ENCODE results near the gene NPAS1.
A peak's percentile ranks its signal among the peaks of the same experiment; 100 is the strongest.
"Not testable (repeated sequence)": the region's sequence is repeated elsewhere in the genome, so short reads cannot be mapped to it uniquely, and the experiment has no call there.

The NPAS1 gene

DNA sequence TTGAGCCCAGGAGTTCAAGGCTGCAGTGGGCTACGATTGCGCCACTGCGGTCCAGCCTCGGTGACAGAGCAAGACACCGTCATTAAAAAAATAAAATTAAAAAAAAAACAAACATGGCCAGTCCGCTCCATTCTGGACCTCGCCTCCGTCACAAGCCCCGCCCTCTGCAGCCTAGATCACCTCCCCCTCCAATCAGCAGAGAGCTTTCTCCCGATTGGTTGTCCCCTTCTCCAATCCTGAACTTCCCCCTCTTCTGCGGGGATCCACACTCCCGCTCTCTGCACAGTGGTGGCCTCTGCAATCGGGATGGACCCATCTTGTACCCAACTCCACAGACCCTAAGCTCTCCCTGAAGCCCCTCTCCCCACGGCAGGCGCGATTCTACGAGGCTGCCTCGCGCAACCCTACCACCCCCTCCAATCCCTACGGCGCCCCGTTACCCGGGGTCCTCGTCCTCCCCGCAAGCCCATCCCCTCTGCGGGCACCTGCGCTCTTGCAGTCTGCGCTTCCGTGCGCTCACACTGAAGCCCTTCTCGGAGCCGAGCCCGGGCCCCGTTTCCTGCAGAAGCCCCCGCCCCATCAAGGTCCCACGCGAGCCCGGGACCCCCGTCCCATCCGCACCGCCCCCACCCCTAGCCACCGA is 28.2 kb downstream of the NPAS1 start:
- peak; percentile 75 for DNase-seq

DNA sequence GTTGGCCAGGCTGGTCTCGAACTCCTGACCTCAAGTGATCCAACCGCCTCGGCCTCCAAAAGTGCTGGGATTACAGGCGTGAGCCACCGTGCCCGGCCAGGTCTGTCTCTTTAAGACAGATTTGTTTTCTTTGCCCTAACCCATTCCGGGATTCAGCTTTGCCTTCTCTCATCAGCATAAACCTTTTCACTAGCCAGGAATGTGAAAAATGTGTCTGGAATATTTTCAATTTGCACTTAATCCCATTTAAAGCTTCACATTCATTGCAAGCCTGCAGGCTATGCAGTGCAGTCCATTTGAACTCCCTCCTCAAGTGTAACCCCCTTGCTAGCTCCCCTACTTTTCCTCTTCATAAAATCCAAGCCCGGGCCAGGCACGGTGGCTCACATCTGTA is 29.7 kb downstream of the NPAS1 start:
- DNase-seq = no peak

DNA sequence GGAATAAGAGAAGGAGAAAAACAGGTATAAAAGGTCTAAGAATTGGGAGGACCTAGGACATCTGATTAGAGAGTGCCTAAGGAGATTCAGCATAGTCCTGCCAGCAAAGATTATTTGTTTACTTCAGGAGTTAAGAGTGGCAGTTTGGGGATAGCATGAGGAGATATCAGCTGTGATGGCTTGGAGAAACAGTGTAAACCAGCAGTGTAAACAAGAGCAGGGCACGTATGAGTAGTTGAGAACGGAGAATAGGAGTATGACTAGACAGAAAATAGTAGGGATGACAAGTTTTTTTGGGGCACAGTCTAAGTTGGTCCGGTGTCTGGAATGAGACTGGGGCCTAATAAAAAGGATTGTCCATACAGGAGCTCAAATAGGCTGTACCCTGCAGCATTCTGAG is 30.9 kb downstream of the NPAS1 start:
- DNase-seq = not testable (repeated sequence)

DNA sequence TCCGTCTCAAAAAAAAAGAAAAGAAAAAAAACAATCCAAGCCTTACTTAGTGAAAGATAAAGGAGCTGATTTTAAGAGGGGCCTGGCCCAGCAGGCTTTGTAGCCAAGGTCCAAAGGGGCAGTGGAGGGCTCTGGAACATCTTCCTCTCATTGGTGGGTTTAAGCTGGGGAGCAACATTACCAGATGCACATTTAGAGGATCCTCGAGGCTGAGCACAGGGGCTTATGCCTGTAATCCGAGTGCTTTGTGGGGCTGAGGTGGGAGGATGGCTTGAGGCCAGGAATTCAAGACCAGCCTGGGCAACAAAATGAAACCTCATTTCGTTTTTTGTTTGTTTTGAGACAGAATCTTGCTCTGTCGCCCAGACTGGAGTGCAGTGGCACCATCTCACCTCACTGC is 36.8 kb downstream of the NPAS1 start:
- peak; percentile 47 for DNase-seq

DNA sequence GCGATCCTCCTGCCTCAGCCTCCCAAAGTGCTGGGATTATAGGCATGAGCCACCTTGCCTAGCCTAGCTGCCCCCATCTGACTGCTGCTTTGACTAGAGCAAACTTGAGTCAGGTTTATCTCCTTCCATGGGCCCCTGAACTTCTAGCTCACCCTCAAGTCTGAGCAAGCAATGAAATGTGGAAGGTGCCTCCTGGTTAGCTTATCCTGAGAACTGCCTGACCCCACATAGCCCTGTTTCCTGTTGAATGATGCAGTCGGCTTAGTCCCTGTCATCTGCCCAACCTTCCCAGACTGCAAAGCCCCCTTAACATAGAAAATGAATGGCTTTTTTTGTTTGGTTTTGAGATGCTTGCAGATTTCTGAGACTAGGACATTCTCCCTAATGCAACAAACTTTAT is 37.7 kb downstream of the NPAS1 start:
- no peak for DNase-seq

DNA sequence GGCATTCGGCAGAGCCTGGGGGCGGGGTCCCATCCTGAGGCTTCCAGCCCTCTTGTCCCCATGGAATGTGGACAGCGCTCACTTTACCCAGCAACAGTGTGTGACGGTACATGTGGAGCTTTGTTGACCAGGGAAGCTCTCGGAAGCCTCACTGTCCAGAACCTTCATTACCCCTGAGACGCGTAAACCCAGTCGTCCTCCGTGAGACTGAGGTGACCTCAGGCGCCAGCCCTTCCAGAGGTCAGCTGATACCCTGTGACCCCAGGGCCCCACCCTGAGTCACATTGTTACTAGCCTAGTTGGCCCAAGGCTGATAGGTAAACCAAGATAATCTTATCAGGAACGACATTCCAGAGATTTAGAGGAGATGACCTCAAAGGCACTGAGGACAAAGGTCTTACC is 39.0 kb downstream of the NPAS1 start:
- no peak for DNase-seq

DNA sequence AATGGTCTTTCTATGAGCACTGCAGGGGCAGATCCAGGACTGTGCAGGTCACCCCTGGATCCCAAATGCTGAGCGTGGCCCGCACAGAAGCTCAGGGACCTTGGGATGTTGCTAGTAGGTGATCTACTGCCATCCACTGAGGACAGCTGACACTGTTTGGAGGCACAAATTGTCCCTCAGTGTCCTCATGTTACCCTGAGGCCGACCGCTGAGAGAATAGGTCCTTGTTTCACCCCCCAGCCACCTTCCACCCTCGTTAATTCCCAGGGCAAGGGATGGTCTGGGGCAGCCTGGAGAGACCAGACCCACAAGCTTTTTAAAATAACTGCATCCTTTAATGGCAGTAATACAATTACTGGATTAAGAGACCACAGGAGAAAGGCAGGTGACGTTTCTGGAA is 44.2 kb downstream of the NPAS1 start:
- no peak for DNase-seq

DNA sequence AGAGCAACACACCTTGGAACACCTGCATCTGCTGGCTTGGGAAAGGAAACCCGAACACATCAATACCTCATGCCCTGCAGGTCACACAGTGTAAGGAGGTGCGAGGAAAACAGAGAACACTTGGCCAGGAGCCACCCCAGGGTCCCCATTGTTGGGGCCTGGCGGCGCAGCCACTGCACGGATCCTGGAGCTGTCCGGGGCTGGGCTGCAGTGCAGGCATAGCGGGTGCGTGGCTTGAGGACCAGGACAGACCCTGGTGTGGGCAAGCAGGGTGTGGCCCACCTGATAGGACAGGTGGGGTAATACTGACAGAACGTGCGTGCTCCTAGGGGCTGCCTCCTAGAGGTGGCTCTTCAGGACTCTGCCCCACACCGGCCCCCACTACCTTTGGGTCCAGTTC is 45.6 kb downstream of the NPAS1 start:
- no peak for DNase-seq

DNA sequence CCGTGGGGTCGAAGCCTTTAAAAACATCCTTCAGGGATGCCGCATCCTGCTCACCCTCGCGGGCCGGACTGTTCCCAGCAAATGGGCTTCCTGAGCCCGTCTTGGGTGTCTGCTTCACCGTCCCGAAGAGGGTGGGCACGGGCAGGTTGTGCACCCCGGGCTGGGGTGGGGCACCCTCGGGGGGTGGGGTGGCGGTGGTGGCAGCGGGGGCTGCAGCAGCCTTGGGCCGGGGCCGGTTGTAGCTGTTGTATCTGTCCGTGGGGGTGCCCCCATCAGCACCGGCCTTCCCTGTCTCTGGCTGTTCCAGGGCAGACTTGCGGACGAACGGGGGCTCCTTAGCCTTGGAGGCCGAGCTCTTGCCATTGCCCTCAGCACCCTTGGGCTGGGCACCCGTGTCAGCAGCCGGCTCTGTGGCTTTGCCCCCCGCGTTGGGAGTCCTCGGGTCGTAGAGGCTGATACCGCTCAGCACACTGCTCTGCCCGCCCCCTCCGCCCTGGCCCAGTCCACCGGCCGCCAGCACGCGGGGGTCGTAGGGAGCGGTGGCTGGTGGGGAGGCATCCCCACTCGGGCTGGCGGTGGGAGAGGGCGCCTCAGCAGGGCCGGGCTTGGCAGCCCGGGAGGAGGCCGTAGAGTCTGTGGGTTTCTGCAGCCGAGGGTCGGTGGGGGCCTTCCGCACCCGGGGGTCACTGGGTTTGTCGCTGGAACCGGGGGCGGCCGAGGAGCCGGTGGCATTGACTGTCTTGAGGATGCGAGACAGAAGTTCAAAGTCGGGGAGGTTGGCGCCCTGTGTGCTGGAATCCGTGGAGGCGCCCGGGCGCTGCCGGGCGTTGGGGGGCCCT is 47.0 kb downstream of the NPAS1 start:
- DNase-seq = no peak

DNA sequence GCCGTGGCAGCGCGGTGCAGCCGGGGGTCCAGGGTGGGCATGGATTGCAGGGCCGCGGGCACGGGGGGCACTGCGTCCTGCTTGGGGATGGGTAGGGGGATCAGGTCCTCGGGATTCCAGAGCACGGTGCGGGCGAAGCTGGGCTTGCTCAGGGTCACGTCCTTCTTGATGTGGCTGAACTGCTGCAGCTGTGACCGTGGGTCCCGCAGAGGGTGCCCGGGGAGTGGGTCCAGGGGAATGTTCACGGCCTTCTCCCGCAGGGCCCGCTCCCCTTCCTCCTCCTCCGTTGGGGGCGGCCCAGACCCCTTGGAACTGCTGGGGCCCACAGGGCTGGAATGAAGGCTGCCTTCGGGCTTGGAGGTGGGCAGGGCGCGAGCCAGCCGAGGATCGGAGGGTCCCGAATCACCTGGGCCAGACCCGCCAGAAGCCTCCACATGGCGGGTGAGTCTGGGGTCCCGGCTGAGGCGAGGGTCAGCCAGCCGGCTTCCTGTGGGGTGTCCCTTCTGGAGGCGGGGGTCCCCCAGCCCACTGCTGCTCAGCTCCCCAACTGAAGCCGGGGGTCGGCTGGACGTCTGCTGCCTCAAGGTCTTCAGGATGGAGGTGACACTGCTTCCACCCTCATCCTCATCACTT is 47.7 kb downstream of the NPAS1 start:
- no peak for DNase-seq

DNA sequence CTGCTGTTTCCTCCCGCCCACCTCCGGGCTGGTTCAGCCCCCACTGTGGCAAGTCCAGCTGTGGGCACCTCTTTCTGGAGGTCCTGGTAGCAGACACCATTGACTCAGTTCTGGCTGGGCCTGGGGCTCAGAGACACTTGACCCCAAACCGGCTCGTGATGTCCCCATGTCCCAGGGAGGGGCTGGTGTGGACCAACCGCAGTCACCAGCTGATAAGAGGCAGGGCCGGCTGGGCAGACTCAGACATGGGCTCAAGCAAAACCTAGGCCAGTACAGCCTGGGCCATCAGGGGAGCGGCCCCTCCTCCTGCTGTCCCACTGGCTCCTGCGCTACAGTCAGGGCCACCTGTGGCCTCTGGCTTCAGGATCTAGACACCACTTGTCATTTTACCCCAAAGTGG is 48.6 kb downstream of the NPAS1 start:
- no peak for DNase-seq

DNA sequence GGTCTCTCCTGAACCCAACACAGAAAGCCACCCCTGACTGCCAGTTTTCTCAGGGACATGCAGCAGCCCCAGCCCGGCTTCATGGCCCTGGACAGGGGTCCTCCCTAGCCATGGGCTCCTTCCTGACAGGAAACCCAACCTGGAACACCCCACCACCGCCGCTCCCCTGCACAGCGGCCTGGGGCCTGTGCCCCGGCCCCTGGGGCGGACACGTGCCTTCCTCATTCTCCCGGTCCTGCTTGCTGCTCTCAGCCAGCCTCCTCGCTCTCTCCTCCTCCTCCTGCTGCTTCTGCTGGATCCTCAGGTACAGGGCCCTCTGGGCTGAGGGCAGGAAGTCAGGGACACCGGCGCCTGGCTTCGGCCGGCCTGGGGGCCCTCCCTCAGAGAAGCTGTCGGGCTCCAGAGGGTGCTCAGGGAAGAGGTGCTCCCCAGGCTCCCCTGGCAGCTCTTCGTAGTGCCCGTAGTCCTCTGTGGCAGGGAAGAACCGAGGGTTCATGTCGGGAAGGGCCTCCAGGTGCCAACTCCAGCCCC is 49.3 kb downstream of the NPAS1 start:
- DNase-seq = no peak

DNA sequence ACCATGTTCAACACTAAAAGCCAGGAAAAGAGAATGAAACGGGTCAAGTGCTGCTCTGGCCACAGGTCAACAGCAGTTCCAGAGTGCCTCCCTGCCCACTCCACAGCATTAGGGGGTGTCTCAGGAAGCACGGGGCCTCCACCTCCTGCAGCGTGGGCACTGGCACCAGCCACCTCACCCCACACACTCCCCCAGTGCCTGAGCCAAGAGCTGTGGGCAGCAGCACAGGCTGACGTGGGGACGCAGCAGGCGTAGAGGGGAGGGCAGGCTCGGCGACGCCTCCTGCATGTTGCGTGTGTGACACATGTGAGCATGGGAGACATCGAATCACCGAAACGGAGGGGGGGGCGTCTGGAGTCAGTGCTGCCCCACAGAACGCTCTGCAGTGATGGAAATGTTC is 50.2 kb downstream of the NPAS1 start:
- no peak for DNase-seq

DNA sequence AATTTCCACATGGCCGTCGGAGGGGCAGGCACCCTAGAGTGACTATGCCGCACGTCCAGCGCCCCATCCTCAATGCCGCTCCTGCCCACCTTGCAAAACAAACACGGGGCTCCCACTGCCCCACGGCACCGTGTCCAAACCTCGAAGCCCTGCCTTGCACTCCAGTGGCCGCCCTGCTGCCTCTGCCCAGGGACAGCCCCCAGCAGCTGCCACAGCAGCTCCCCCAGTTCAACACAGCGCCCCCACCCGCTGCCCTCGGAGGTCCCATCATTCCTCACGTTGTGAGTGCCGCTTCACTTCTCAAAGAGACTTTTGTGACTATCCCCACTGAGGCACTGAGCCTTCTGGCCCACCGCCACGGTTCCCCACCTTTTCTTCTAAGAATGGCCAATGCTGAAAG is 51.1 kb downstream of the NPAS1 start:
- no peak for DNase-seq

DNA sequence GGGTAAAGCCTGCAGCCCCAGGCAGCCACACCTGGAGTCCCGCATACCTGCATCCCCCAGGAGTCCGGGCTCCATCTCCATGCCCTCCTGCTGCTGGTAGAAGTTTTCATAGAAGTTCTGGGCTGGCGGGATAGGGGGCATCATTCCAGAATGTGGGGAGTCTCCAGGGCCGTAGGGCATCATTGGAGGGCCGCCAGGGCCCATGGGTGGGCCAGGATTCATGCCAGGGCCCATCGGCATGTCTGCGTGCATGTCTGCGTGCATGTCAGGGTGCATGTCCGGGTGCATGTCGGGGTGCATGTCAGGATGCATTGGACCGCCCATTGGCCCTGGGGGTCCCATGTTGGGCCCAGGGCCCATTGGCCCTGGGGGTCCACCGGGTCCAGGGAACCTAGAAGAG is 52.1 kb downstream of the NPAS1 start:
- no peak for DNase-seq

DNA sequence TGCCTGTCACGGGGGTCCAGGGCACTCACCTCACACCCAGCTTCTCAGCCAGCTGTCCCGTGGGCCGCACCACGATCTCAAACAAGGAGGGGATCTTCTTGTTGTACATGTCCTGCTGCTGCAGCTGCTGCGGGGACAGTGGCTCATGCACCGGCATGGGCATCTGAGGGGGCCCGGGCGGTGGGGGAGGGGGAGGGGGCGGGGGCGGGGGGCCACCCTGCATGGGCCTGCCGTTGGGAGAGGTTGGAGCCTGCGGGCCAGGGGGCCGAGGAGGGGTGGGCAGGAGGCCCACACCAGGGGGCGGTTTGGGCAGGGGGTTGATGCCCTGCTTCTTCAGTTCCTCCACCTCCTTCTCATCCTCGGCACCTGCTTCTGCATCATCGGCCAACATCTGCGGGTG is 52.7 kb downstream of the NPAS1 start:
- DNase-seq = no peak

DNA sequence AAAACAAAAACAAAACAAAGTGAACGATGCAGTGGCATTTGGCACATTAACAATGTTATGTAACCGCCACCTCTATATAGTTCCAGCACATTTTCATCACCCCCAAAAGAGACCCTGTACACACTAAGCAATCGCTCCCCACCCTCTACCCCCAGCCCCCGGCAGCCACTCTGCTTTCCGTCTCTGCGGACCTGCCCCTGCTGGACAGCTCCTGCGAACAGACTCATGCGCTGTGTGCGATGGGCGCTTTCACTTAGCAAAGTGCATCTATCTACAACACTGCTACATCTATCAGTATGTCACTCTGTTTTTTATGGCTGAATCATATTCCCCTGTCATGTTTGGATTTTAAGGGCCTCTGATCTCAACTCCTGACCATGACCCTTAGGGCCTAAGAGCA is 53.9 kb downstream of the NPAS1 start:
- DNase-seq = no peak

DNA sequence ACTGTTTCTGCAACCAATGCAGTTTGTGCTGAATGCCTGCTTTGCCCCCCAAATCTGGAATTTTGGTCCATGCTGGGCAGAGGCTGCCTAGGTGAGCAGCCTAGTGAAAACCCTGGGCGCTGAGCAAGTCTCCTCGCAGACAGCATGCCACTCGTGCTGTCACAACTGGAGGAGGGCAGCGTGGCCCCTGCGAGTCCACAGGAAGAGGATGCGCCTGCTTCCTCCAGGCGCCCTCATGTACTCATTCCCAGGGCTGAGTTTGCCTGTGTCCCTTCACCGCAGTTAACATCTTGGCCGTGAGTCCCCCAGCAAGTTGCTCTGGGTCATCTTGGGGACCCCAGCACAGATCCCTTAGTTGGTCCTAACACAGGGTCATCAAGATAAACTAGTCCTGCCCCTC is 55.0 kb downstream of the NPAS1 start:
- no peak for DNase-seq

DNA sequence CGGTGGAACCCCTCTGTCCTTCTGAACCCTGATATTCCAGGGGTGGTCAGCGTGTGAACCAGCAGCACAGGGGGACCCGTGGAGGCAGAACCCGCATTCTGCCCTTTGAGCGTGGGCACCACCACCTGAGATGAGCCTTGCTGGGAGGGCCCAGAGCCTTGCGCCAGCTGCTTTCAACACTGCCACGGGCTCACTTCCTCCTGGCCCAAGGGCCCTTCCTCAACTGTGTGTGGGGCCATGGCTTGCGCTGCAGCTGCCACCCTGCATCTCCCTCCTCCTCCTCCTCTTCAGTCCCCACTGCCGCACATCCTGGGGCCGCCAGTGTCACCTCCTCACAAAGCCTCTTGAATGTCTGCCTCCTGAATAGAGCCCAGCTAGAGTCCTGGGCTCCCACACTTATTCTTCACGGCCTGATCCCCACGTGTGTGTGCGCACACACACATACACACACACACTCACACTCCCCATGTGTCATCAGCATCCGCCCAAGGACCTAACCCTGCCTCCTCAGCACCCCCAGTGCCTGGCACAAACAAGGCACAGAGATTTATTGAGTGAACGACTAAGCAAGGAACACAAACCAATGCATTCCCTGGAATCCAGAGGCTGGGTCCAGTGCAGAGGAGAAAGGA is 55.7 kb downstream of the NPAS1 start:
- DNase-seq = no peak

DNA sequence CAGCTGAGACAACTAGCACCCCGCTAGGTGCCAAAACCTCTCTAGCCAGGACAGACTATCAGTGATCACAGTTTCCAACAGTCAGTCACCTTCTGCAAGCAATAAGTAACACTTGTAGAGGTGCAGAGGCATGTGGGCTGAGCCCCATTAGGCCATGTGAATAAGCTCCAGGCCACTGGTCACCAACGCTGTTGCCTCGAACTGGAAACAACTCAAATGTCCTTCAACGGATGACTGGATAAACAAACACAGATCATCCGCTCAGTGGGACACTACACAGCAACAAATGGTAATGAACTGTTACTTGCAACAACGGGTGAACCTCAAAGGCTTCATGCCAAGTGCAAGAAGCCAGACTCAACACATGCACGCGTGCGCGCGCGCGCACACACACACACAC is 56.3 kb downstream of the NPAS1 start:
- no peak for DNase-seq

DNA sequence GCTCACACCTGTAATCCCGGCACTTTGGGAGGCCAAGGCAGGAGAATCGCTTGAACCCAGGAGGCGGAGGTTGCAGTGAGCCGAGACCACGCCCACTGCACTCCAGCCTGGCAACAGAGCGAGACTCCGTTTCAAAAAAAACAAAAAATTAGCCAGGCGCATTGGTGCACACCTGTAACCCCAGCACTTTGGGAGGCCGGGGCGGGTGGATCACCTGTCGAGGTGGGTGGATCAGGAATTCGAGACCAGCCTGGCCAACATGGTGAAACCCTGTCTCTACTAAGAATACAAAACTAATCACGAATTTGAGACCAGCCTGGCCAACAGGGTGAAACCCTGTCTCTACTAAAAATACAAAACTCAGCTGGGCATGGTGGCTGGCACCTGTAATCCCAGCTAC is 58.7 kb downstream of the NPAS1 start:
- not testable (repeated sequence) for DNase-seq

DNA sequence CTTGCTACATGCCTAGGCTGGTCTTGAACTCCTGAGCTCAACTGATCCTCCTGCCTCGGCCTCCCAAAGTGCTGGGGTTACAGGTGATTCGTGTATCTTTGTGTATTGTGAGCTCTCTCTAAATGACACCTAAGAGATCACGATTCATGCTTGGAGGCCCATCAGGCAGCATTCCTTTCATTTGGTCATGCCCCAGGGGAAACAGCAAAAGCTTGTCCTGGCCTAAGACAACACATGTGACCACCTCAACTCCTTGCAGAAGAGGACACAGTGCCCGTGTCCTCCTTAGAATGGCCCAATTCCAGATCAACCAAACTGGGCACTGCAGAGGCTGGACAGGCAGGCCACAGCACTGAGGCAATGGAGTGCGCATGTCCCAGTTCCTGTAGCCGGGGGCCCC is 61.5 kb downstream of the NPAS1 start:
- DNase-seq = no peak

DNA sequence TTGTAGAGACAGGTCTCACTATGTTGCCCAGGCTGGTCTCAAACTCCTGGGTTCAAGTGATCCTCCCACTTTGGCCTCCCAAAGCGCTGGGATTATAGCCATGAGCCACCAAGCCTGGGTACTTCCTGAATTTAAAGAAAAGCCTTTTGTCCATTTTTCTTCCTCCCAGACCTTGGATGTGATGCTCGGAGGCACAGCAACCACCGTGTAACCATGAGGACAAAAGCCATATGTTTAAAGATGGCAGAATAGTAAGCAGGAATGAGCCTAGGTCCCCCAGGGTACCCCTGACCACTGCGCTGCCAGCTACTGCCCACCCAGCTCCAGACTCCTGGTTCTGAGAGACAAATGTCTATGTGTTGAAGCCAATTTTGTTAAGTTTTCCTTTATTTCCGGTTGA is 62.9 kb downstream of the NPAS1 start:
- no peak for DNase-seq

Data from NCI-H1105 treated with DMSO at 0.1 percent for 48 hours (cell line).